SK-N-SH (cell line): Measurements from ENCODE around the gene EMP1. TPM values are rescaled to one million over a fixed set of nuclear protein-coding genes. Genes with fewer than 3 reads are reported as not detected.

ENCODE experiments used
- CTCF ChIA-PET: fragments of 300-600, 350-600 bp; formaldehyde crosslinking; extraction: SDS; loops from one replicate; lab custom pipeline; 2021; lab: Yijun Ruan, JAX
- POLR2A ChIA-PET: fragments of 350-600 bp; sonication (Branson Sonifier 250); formaldehyde crosslinking; extraction: SDS; loops from one replicate; lab custom pipeline; 2020; ENCODE audit warnings: antibody characterized with exemption, inconsistent platforms; lab: Yijun Ruan, JAX
- DNase-seq: peaks from one replicate; pipeline ENCODE4 v3.0.0; 2012
- H2AFZ ChIP-seq: fragments of 200-600 bp; sonication (generic); 2 replicates; pipeline ENCODE4 v1.8.1; 2016; ENCODE audit warnings: antibody characterized with exemption, mild to moderate bottlenecking, low read depth
- H3F3A ChIP-seq: fragments of 200-600 bp; sonication (generic); replicated peaks from 2 replicates; pipeline ENCODE3; 2016; ENCODE audit warnings: antibody characterized with exemption, mild to moderate bottlenecking; ENCODE audit not compliant: insufficient read depth
- H3K27ac ChIP-seq, 2 experiments: fragments of 200-500 bp in 1 of 2; fragments of 200-600 bp in 1 of 2; sonication (Bioruptor generic) in 1 of 2; sonication (generic), shearing (Covaris generic) in 1 of 2; 2 replicates each; pipeline versions ENCODE4 v1.5.1 to v1.6.1; 2014 to 2016; ENCODE audit warnings: low read depth in 2 of 2, inconsistent platforms in 1 of 2, low read length in 1 of 2, mild to moderate bottlenecking in 1 of 2, mixed read lengths in 1 of 2
- H3K27me3 ChIP-seq: fragments of 200-600 bp; sonication (generic), shearing (Covaris generic); 2 replicates; pipeline ENCODE4 v1.6.1; 2016; ENCODE audit warnings: mixed run types; ENCODE audit not compliant: insufficient read depth
- H3K36me3 ChIP-seq, 2 experiments: fragments of 200-500 bp in 1 of 2; fragments of 200-600 bp in 1 of 2; sonication (Bioruptor generic) in 1 of 2; sonication (generic) in 1 of 2; replicated peaks in 1 of 2; 2 replicates each; pipeline versions ENCODE3 to v1.5.1; 2014 to 2016; ENCODE audit warnings: low read length in 1 of 2, mild to moderate bottlenecking in 1 of 2; ENCODE audit not compliant: insufficient read depth in 2 of 2, control insufficient read depth in 1 of 2
- H3K4me1 ChIP-seq, 2 experiments: fragments of 200-500 bp in 1 of 2; fragments of 200-600 bp in 1 of 2; sonication (Bioruptor generic) in 1 of 2; sonication (generic), shearing (Covaris generic) in 1 of 2; 2 replicates each; pipeline versions ENCODE4 v1.5.1 to v1.6.1; 2014 to 2016; ENCODE audit warnings: low read depth in 1 of 2, low read length in 1 of 2, mixed run types in 1 of 2; ENCODE audit not compliant: insufficient read depth in 2 of 2, control insufficient read depth in 1 of 2
- H3K4me2 ChIP-seq: fragments of 200-600 bp; sonication (generic), shearing (Covaris generic); 2 replicates; pipeline ENCODE4 v1.6.1; 2017; ENCODE audit warnings: mixed run types
- H3K4me3 ChIP-seq, 2 experiments: fragments of 200-500 bp in 1 of 2; fragments of 200-600 bp in 1 of 2; sonication (Bioruptor generic) in 1 of 2; sonication (generic), shearing (Covaris generic) in 1 of 2; 2 replicates each; pipeline versions ENCODE4 v1.5.1 to v1.8.1; 2014 to 2016; ENCODE audit warnings: low read depth in 2 of 2, inconsistent platforms in 1 of 2, low read length in 1 of 2, mild to moderate bottlenecking in 1 of 2, mixed read lengths in 1 of 2, moderate library complexity in 1 of 2
- H3K79me2 ChIP-seq: fragments of 200-600 bp; sonication (generic); 2 replicates; pipeline ENCODE4 v1.8.1; 2017; ENCODE audit warnings: mild to moderate bottlenecking; ENCODE audit not compliant: insufficient read depth
- H3K9ac ChIP-seq: fragments of 200-600 bp; sonication (generic); 2 replicates; pipeline ENCODE4 v1.6.1; 2017; ENCODE audit warnings: mixed run types
- H3K9me2 ChIP-seq: fragments of 200-600 bp; sonication (generic); 2 replicates; pipeline ENCODE4 v1.6.1; 2017; ENCODE audit warnings: mixed run types
- H3K9me3 ChIP-seq: fragments of 200-600 bp; sonication (generic); 2 replicates; pipeline ENCODE4 v1.6.1; 2017; ENCODE audit warnings: mixed run types, mild to moderate bottlenecking, moderate library complexity
- H4K20me1 ChIP-seq: fragments of 200-600 bp; sonication (generic); 2 replicates; pipeline ENCODE4 v1.6.1; 2017; ENCODE audit warnings: mild to moderate bottlenecking, mixed run types; ENCODE audit not compliant: insufficient read depth
- ELF1 ChIP-seq: IDR thresholded peaks from 2 replicates; pipeline ENCODE4 v1.4.0; 2012
- GABPA ChIP-seq: IDR thresholded peaks from 2 replicates; pipeline ENCODE4 v1.4.0; 2012; ENCODE audit warnings: low read depth, mild to moderate bottlenecking
- MEF2A ChIP-seq: IDR thresholded peaks from 2 replicates; pipeline ENCODE4 v1.4.0; 2012; ENCODE audit warnings: low read depth, borderline replicate concordance
- NFIC ChIP-seq: IDR thresholded peaks from 2 replicates; pipeline ENCODE4 v1.4.0; 2012; ENCODE audit warnings: borderline replicate concordance
- SMC3 ChIP-seq: IDR thresholded peaks from 2 replicates; pipeline ENCODE4 v1.6.1; 2012; ENCODE audit warnings: low read depth, low read length, improper control_type of control experiment
- USF2 ChIP-seq: fragments of 150-350 bp; IDR thresholded peaks from 2 replicates; pipeline ENCODE4 v1.6.1; 2017; ENCODE audit warnings: antibody characterized with exemption, low read length, low read depth, borderline replicate concordance
- WGBS: methylation state at CpG from one replicate; pipeline ENCODE4 v1.1.6; 2017; ENCODE audit warnings: low lambda C conversion rate; 5-methylcytosine and 5-hydroxymethylcytosine counted together
- polyA plus RNA-seq, 3 experiments: library from polyadenylated mRNA; depleted of rRNA; stranded (reverse); fragments of >200 nt; gene quantifications; 2 replicates each; pipeline ENCODE4 v1.2.3, GENCODE V29; 2012
- TF ChIP-seq, protein P1 (sequence below): IDR thresholded peaks from 2 replicates; pipeline ENCODE4; 2012

The EMP1 gene
- polyA plus RNA-seq, 1 of the 3 experiments (the other 2 are of a cell fraction), result 67.4 TPM

GRCh38 chr12:13171921-13172859, 24.3 kb upstream of the EMP1 start:
- H3K27me3 ChIP-seq, result no peaks in the 10 kb centered on the region
- DNase-seq, result no peak
- H4K20me1 ChIP-seq, result no peaks in the 10 kb centered on the region
- H3K4me1 ChIP-seq, result peaks cover 0 to 40% of the 10 kb centered on the region in 2 experiments; a peak in 3 of 4 replicates
- POLR2A ChIA-PET, result no interaction called here
- no peaks in the 10 kb centered on the region for H3K9me3 ChIP-seq
- H3K9ac ChIP-seq, result peak overlapping the region; percentile 36; the same call in 1 of the 2 replicates
- CTCF ChIA-PET, result interaction anchor here (0.6 kb wide), 1 partner anchor 16 kb away, joined by 3 read pairs; no protein-coding TSS in a partner anchor
- peak overlapping the region in 1 of 2 experiments; percentile 84; a peak in 2 of 4 replicates for H3K27ac ChIP-seq
- peak overlapping the region; percentile 57; the same call in 1 of the 2 replicates for H2AFZ ChIP-seq
- no peaks in the 10 kb centered on the region for H3K9me2 ChIP-seq
- 74% methylated on average over 14 of the region's 14 CpGs for WGBS
- H3K36me3 ChIP-seq, result no peaks in the 10 kb centered on the region
- no peaks in the 10 kb centered on the region for H3K79me2 ChIP-seq
- no peak overlapping the region for H3K4me3 ChIP-seq
- H3F3A ChIP-seq, result peaks cover 19% of the 10 kb centered on the region
- H3K4me2 ChIP-seq, result peak overlapping the region; percentile 37; the same call in 1 of the 2 replicates
- TF ChIP-seq NFIC (0 out of 2 replicates have a peak, but pooled peaks have one; percentile 6), USF2 (no peak), GABPA (no peak), SMC3 (no peak)
- TF ChIP-seq, protein P1, sequence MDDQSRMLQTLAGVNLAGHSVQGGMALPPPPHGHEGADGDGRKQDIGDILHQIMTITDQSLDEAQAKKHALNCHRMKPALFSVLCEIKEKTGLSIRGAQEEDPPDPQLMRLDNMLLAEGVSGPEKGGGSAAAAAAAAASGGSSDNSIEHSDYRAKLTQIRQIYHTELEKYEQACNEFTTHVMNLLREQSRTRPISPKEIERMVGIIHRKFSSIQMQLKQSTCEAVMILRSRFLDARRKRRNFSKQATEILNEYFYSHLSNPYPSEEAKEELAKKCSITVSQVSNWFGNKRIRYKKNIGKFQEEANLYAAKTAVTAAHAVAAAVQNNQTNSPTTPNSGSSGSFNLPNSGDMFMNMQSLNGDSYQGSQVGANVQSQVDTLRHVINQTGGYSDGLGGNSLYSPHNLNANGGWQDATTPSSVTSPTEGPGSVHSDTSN, result peak; percentile 46

DNA sequence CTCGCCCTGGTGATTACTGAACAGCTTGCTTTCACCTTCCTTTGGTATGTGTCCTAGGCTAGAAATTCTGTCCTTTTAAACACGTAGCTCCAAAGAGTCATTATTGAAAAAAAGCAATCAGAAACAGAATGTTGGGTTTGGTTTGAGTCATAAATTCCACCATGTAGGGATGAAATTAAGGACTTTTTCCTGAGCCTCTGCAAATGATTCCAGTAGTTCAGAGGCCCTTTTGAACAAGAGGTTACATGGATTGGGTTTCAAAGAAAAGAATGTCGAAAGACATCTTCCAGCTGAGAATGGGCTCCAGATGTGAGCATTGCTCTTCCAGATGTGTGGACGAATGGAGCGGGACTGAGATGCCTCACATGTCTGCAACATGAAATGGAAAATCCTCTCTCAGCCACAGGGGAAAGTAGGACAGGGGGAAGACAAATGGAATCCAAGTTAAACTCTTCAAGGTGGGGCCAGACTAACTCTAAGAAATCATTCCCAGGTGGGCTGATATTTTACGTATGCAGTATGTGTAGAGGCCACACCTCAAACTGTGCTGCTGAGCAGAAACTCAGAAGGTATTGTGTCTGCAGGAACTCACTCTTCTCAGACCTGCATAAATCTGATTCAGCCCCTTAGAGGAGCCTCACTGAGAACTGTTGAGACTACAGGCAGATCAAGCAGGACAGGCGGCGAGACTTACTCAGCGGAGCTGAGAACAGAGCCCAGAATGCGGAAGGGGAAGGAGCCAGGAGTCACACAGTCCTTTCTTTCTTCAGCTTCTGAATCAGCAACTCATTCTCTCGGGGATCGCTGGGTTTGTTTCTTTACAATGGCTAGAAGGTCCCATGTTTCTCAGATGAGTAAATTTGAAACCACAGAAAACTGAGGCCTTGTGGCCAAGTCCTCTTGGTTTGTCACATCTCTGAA, 23.3 kb upstream of the EMP1 start:
- H3K27ac ChIP-seq, result peak overlapping the region in 1 of 2 experiments; percentile 84; a peak in 2 of 4 replicates
- 69% methylated on average over 12 of the region's 12 CpGs for WGBS
- POLR2A ChIA-PET, result no interaction called here
- CTCF ChIA-PET, result interaction anchor here (0.6 to 1.3 kb wide), 2 partner anchors 17 to 38 kb away, joined by 3 read pairs; no protein-coding TSS in a partner anchor
- peak overlapping the region; percentile 2; the same call in 1 of the 2 replicates for H3K4me2 ChIP-seq
- H2AFZ ChIP-seq, result peak overlapping the region; percentile 52; the same call in 1 of the 2 replicates
- H3K4me1 ChIP-seq, result peaks cover 0 to 40% of the 10 kb centered on the region in 2 experiments; a peak in 3 of 4 replicates
- H3K9me2 ChIP-seq, result no peaks in the 10 kb centered on the region
- no peaks in the 10 kb centered on the region for H3K36me3 ChIP-seq
- no peaks in the 10 kb centered on the region for H3K27me3 ChIP-seq
- H4K20me1 ChIP-seq, result no peaks in the 10 kb centered on the region
- peaks cover 25% of the 10 kb centered on the region for H3F3A ChIP-seq
- TF ChIP-seq ELF1 (peak; percentile 78), MEF2A (no peak)
- H3K79me2 ChIP-seq, result no peaks in the 10 kb centered on the region
- no peak overlapping the region; a peak in 1 of 4 replicates for H3K4me3 ChIP-seq
- H3K9me3 ChIP-seq, result no peaks in the 10 kb centered on the region
- peak overlapping the region; percentile 36; the same call in 1 of the 2 replicates for H3K9ac ChIP-seq
- no peak for DNase-seq
